Measurements from ENCODE around the gene MARK3. TPM values are rescaled to one million over a fixed set of nuclear protein-coding genes. Genes with fewer than 3 reads are reported as not detected.

The MARK3 gene
- total RNA-seq, 2 donors from 2014 or later, result 87.2 to 147 TPM

GRCh38 chr14:103521438-103521950 lies 136.3 kb downstream of the MARK3 start:
- Histone ChIP-seq H3K27ac (peak overlapping the region; percentile 58 to 81 (median 80)), H3K4me1 (peaks cover 80% of the 10 kb centered on the region), H3K36me3 (replicated peaks in 1 of 2; ENCODE audit: insufficient read depth in 1 of 2, low read depth in 2 of 2) (no peaks in the 10 kb centered on the region), H3K9me3 (no peaks in the 10 kb centered on the region), H3K27me3 (no peaks in the 10 kb centered on the region), H3K4me3 (peak overlapping the region; percentile 0 to 41)
- no peak for DNase-seq
- ATAC-seq, result peak; percentile 5
- intact Hi-C loops (cut with DNase I), result no loop called here
- TF ChIP-seq POLR2A (IDR thresholded peaks at IDR 0.05), result no peak
- TF ChIP-seq CTCF (IDR thresholded peaks at IDR 0.05), result no peak
- WGBS, 2 donors, result 1% methylated on average over 53 of the region's 77 CpGs; no CpG with 5 or more reads in 1 of the 2 donors

- TF ChIP-seq CTCF (IDR thresholded peaks at IDR 0.05) (no peak), POLR2A (IDR thresholded peaks at IDR 0.05) (no peak)
- 0 to 1% methylated on average over 4 to 70 of the region's 74 CpGs for WGBS, 2 donors
- DNase-seq (peak in 2 of 4 donors; percentile 49 to 50), ATAC-seq (no peak)
- H3K27ac ChIP-seq, result peak overlapping the region; percentile 56 to 81 (median 80)
- no peaks in the 10 kb centered on the region for H3K36me3 ChIP-seq (replicated peaks in 1 of 2; ENCODE audit: insufficient read depth in 1 of 2, low read depth in 2 of 2)
- peaks cover 84% of the 10 kb centered on the region for H3K4me1 ChIP-seq
- peak overlapping the region; percentile 0 to 41 for H3K4me3 ChIP-seq
- intact Hi-C loops (cut with DNase I), result no loop called here
- no peaks in the 10 kb centered on the region for H3K9me3 ChIP-seq
- H3K27me3 ChIP-seq, result no peaks in the 10 kb centered on the region
Observed at GRCh38 chr14:103521951-103522563, 136.8 kb downstream of the MARK3 start.

GRCh38 chr14:103522649-103523574 lies 137.7 kb downstream of the MARK3 start, which contains the start of gene CKB:
CKB (minus strand) TSS chr14:103522830; CDS start chr14:103522493, 337 bp downstream.
- H3K4me3 ChIP-seq, result peak within 1 kb of the TSS; percentile 0 to 41
- DNase-seq (peak; percentile 55 to 75 (median 67)), ATAC-seq (peak; percentile 22)
- 20 to 50% methylated on average over 25 to 64 of the region's 107 CpGs for WGBS, 2 donors
- H3K27ac ChIP-seq, result peak within 1 kb of the TSS; percentile 58 to 81 (median 80)
- no peaks in the 10 kb centered on the region for H3K27me3 ChIP-seq
- H3K4me1 ChIP-seq, result peaks cover 92% of the 10 kb centered on the region
- H3K36me3 ChIP-seq (replicated peaks in 1 of 2; ENCODE audit: insufficient read depth in 1 of 2, low read depth in 2 of 2), result no peaks in the 10 kb centered on the region
- H3K9me3 ChIP-seq, result no peaks in the 10 kb centered on the region
- no peak for TF ChIP-seq CTCF (IDR thresholded peaks at IDR 0.05)
- peak in 2 of 3 donors; percentile 51 to 53 for TF ChIP-seq POLR2A (IDR thresholded peaks at IDR 0.05)
- intact Hi-C loops (cut with DNase I), result no loop called here

- no peak for DNase-seq
- no peak for ATAC-seq
- H3K4me3 ChIP-seq, result no peak overlapping the region
- no peaks in the 10 kb centered on the region for H3K27me3 ChIP-seq
- H3K4me1 ChIP-seq, result peaks cover 92% of the 10 kb centered on the region
- WGBS, 2 donors, result 73 to 74% methylated on average over 10 of the region's 10 CpGs
- no peaks in the 10 kb centered on the region for H3K36me3 ChIP-seq (replicated peaks in 1 of 2; ENCODE audit: insufficient read depth in 1 of 2, low read depth in 2 of 2)
- no peak overlapping the region for H3K27ac ChIP-seq
- no peaks in the 10 kb centered on the region for H3K9me3 ChIP-seq
- TF ChIP-seq CTCF (IDR thresholded peaks at IDR 0.05) (no peak), POLR2A (IDR thresholded peaks at IDR 0.05) (no peak)
- intact Hi-C loops (cut with DNase I), result no loop called here
Observed at GRCh38 chr14:103523575-103523954, 138.3 kb downstream of the MARK3 start.
